ENCODE measurements around the gene DHCR24. TPM values are rescaled to one million over a fixed set of nuclear protein-coding genes. Genes with fewer than 3 reads are reported as not detected.
A peak's percentile ranks its signal among the peaks of the same experiment; 100 is the strongest.

DHCR24 gene
- total RNA-seq, 2 donors from 2014 or later: 243 to 340 TPM

GRCh38 chr1:54854381-54855020 is 32.5 kb downstream of the DHCR24 start:
- Mint-ChIP-seq H3K36me3 (ENCODE audit: low read depth) (peaks cover 90% of the 10 kb centered on the region), H3K4me1 (no peaks in the 10 kb centered on the region)
- 92 to 94% methylated on average over 12 of the region's 12 CpGs for WGBS, 2 experiments (ENCODE audit: insufficient coverage in 1 of 2, insufficient read length in 1 of 2)

GRCh38 chr1:54853793-54854370 is 33.1 kb downstream of the DHCR24 start:
- peaks cover 94% of the 10 kb centered on the region for H3K36me3 ChIP-seq (ENCODE audit: control insufficient read depth, insufficient read depth, low read length)
- H3K36me3 Mint-ChIP-seq (ENCODE audit: low read depth): peaks cover 90% of the 10 kb centered on the region
- H3K9ac ChIP-seq (ENCODE audit: extremely low read depth, low read length, poor library complexity, severe bottlenecking): no peak overlapping the region
- 95 to 97% methylated on average over 4 to 12 of the region's 12 CpGs for WGBS, 2 experiments (ENCODE audit: insufficient coverage in 1 of 2, insufficient read length in 1 of 2)
- H3K27me3 ChIP-seq (ENCODE audit: control insufficient read depth, insufficient read depth, low read length, poor library complexity, severe bottlenecking): no peaks in the 10 kb centered on the region
- H3K4me3 Mint-ChIP-seq: no peak overlapping the region
- no peaks in the 10 kb centered on the region for H3K4me1 ChIP-seq (ENCODE audit: control insufficient read depth, insufficient read depth, low read length)
- H3K9me3 Mint-ChIP-seq: no peaks in the 10 kb centered on the region
- H3K4me3 ChIP-seq (ENCODE audit: low read length): no peak overlapping the region
- H3K27ac ChIP-seq (ENCODE audit: low read depth, low read length): no peak overlapping the region
- H3K4me1 Mint-ChIP-seq: no peaks in the 10 kb centered on the region
- TF ChIP-seq, protein P1, sequence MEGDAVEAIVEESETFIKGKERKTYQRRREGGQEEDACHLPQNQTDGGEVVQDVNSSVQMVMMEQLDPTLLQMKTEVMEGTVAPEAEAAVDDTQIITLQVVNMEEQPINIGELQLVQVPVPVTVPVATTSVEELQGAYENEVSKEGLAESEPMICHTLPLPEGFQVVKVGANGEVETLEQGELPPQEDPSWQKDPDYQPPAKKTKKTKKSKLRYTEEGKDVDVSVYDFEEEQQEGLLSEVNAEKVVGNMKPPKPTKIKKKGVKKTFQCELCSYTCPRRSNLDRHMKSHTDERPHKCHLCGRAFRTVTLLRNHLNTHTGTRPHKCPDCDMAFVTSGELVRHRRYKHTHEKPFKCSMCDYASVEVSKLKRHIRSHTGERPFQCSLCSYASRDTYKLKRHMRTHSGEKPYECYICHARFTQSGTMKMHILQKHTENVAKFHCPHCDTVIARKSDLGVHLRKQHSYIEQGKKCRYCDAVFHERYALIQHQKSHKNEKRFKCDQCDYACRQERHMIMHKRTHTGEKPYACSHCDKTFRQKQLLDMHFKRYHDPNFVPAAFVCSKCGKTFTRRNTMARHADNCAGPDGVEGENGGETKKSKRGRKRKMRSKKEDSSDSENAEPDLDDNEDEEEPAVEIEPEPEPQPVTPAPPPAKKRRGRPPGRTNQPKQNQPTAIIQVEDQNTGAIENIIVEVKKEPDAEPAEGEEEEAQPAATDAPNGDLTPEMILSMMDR (conservative IDR thresholded peaks at IDR 0.05): no peak
- no peak overlapping the region for H3K27ac Mint-ChIP-seq
- H3K9me3 ChIP-seq (ENCODE audit: control insufficient read depth, low read length): no peaks in the 10 kb centered on the region
- peak; percentile 37 for DNase-seq
- H3K27me3 Mint-ChIP-seq (ENCODE audit: insufficient read depth): no peaks in the 10 kb centered on the region

More at GRCh38 chr1:54854381-54855020, 32.5 kb downstream of the DHCR24 start:
- no peaks in the 10 kb centered on the region for H3K27me3 ChIP-seq (ENCODE audit: control insufficient read depth, insufficient read depth, low read length, poor library complexity, severe bottlenecking)
- no peak overlapping the region for H3K4me3 Mint-ChIP-seq
- H3K9me3 Mint-ChIP-seq: no peaks in the 10 kb centered on the region
- H3K9ac ChIP-seq (ENCODE audit: extremely low read depth, low read length, poor library complexity, severe bottlenecking): no peak overlapping the region
- H3K27ac Mint-ChIP-seq: no peak overlapping the region
- H3K9me3 ChIP-seq (ENCODE audit: control insufficient read depth, low read length): no peaks in the 10 kb centered on the region
- H3K27me3 Mint-ChIP-seq (ENCODE audit: insufficient read depth): no peaks in the 10 kb centered on the region
- no peak overlapping the region for H3K4me3 ChIP-seq (ENCODE audit: low read length)
- H3K4me1 ChIP-seq (ENCODE audit: control insufficient read depth, insufficient read depth, low read length): no peaks in the 10 kb centered on the region
- H3K36me3 ChIP-seq (ENCODE audit: control insufficient read depth, insufficient read depth, low read length): peaks cover 94% of the 10 kb centered on the region
- TF ChIP-seq, protein P1 (conservative IDR thresholded peaks at IDR 0.05): no peak
- no peak overlapping the region for H3K27ac ChIP-seq (ENCODE audit: low read depth, low read length)
- no peak for DNase-seq

DNA sequence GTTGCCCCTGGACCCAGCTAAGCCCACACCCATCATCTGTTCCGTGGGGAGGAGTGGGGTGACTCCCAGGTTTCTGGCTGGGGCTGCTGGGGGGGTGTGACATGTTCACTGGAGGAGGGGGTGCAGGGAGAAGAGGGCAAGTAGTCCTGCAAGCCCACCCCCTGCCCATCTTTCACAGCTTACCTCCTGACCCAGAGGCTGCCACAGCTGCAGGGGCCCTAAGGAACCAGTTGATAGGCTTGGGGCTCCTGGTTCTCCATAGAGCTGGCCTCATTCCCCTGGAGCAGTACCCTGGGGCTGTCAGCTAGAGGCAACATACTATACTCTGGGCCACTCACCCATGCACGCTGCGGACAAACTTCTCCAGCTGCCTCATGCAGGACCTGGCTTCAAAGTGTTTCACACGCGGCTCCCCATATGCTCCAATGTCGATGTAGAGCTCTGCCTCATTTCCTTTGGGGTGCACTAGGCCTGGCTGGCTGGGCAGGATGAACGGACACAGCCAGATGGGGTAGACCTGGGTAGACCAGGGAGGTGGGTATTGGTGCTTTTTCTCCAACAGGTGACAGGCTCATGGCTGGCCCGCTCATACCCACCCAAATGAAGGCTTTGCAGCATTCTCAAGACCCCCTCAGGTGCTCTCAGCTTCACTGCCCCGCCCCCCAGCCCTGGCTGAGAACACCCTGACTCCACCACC is 33.8 kb downstream of the DHCR24 start:
- no peaks in the 10 kb centered on the region for H3K27me3 Mint-ChIP-seq (ENCODE audit: insufficient read depth)
- H3K36me3 ChIP-seq (ENCODE audit: control insufficient read depth, insufficient read depth, low read length): peaks cover 97% of the 10 kb centered on the region

More for the DNA sequence above, 33.8 kb downstream of the DHCR24 start:
- H3K4me1 Mint-ChIP-seq: no peaks in the 10 kb centered on the region
- Histone ChIP-seq H3K9me3 (ENCODE audit: control insufficient read depth, low read length) (no peaks in the 10 kb centered on the region), H3K27me3 (ENCODE audit: control insufficient read depth, insufficient read depth, low read length, poor library complexity, severe bottlenecking) (no peaks in the 10 kb centered on the region), H3K4me3 (ENCODE audit: low read length) (no peak overlapping the region), H3K4me1 (ENCODE audit: control insufficient read depth, insufficient read depth, low read length) (no peaks in the 10 kb centered on the region), H3K27ac (ENCODE audit: low read depth, low read length) (no peak overlapping the region), H3K9ac (ENCODE audit: extremely low read depth, low read length, poor library complexity, severe bottlenecking) (no peak overlapping the region)
- no peaks in the 10 kb centered on the region for H3K9me3 Mint-ChIP-seq
- no peak for DNase-seq
- H3K27ac Mint-ChIP-seq: no peak overlapping the region
- TF ChIP-seq, protein P1 (conservative IDR thresholded peaks at IDR 0.05): no peak
- WGBS, 2 experiments (ENCODE audit: insufficient coverage in 1 of 2, insufficient read length in 1 of 2): 95% methylated on average over 5 to 9 of the region's 9 CpGs
- H3K36me3 Mint-ChIP-seq (ENCODE audit: low read depth): peaks cover 92% of the 10 kb centered on the region
- no peak overlapping the region for H3K4me3 Mint-ChIP-seq

All from endodermal cell (in vitro differentiated cells).